Measurements from ENCODE around the gene RCSD1. TPM values are rescaled to one million over a fixed set of nuclear protein-coding genes. Genes with fewer than 3 reads are reported as not detected.
"Not testable (repeated sequence)": the region's sequence is repeated elsewhere in the genome, so short reads cannot be mapped to it uniquely, and the experiment has no call there.

RCSD1 gene
- total RNA-seq, 1 donor from 2014 or later, result 91.9 TPM

- H3K9me3 Mint-ChIP-seq, result peaks cover 10% of the 10 kb centered on the region
- no peaks in the 10 kb centered on the region for H3K27me3 Mint-ChIP-seq (ENCODE audit: low read depth)
- H3K27ac Mint-ChIP-seq, result peak overlapping the region; percentile 59
- peaks cover 46% of the 10 kb centered on the region for H3K4me1 Mint-ChIP-seq (ENCODE audit: low read depth)
- intact Hi-C loops (cut with micrococcal nuclease), result no loop called here
- no peak overlapping the region for H3K4me3 Mint-ChIP-seq (ENCODE audit: low read depth)
- no peak for DNase-seq (ENCODE audit: low spot score)
- peaks cover 15% of the 10 kb centered on the region for H3K36me3 Mint-ChIP-seq (ENCODE audit: low read depth)
Observed at GRCh38 chr1:167602840-167603239, 27.2 kb upstream of the RCSD1 start.

- Mint-ChIP-seq H3K4me1 (ENCODE audit: low read depth) (peaks cover 31% of the 10 kb centered on the region), H3K27me3 (ENCODE audit: low read depth) (no peaks in the 10 kb centered on the region), H3K9me3 (peaks cover 20% of the 10 kb centered on the region), H3K27ac (no peak overlapping the region), H3K4me3 (ENCODE audit: low read depth) (no peak overlapping the region), H3K36me3 (ENCODE audit: low read depth) (peaks cover 30% of the 10 kb centered on the region)
- no peak for DNase-seq (ENCODE audit: low spot score)
- intact Hi-C loops (cut with micrococcal nuclease), result no loop called here
Observed at GRCh38 chr1:167605576-167605975, 24.5 kb upstream of the RCSD1 start.

GRCh38 chr1:167611983-167612382, 18.0 kb upstream of the RCSD1 start:
- intact Hi-C loops (cut with micrococcal nuclease), result no loop called here
- Mint-ChIP-seq H3K27me3 (ENCODE audit: low read depth) (no peaks in the 10 kb centered on the region), H3K4me1 (ENCODE audit: low read depth) (peaks cover 22% of the 10 kb centered on the region), H3K27ac (no peak overlapping the region), H3K36me3 (ENCODE audit: low read depth) (peaks cover 41% of the 10 kb centered on the region), H3K9me3 (peaks cover 29% of the 10 kb centered on the region), H3K4me3 (ENCODE audit: low read depth) (no peak overlapping the region)
- DNase-seq (ENCODE audit: low spot score), result no peak

- intact Hi-C loops (cut with micrococcal nuclease), result no loop called here
- peaks cover 36% of the 10 kb centered on the region for H3K36me3 Mint-ChIP-seq (ENCODE audit: low read depth)
- DNase-seq (ENCODE audit: low spot score), result no peak
- H3K27ac Mint-ChIP-seq, result no peak overlapping the region
- H3K4me3 Mint-ChIP-seq (ENCODE audit: low read depth), result no peak overlapping the region
- H3K9me3 Mint-ChIP-seq, result peaks cover 24% of the 10 kb centered on the region
- H3K27me3 Mint-ChIP-seq (ENCODE audit: low read depth), result no peaks in the 10 kb centered on the region
- H3K4me1 Mint-ChIP-seq (ENCODE audit: low read depth), result peaks cover 30% of the 10 kb centered on the region
Observed at GRCh38 chr1:167612587-167613385, 17.2 kb upstream of the RCSD1 start.

GRCh38 chr1:167613984-167614383, 16.0 kb upstream of the RCSD1 start:
- H3K27ac Mint-ChIP-seq; H3K4me3 Mint-ChIP-seq (ENCODE audit: low read depth); H3K27me3 Mint-ChIP-seq (ENCODE audit: low read depth); DNase-seq (ENCODE audit: low spot score); intact Hi-C loops (cut with micrococcal nuclease): not testable (repeated sequence)
- peaks cover 30% of the 10 kb centered on the region for H3K36me3 Mint-ChIP-seq (ENCODE audit: low read depth)
- H3K9me3 Mint-ChIP-seq, result peaks cover 18% of the 10 kb centered on the region
- H3K4me1 Mint-ChIP-seq (ENCODE audit: low read depth), result peaks cover 42% of the 10 kb centered on the region

- Mint-ChIP-seq H3K36me3 (ENCODE audit: low read depth) (peaks cover 22% of the 10 kb centered on the region), H3K4me1 (ENCODE audit: low read depth) (peaks cover 46% of the 10 kb centered on the region), H3K27ac (no peak overlapping the region), H3K27me3 (ENCODE audit: low read depth) (no peaks in the 10 kb centered on the region), H3K4me3 (ENCODE audit: low read depth) (no peak overlapping the region), H3K9me3 (peaks cover 14% of the 10 kb centered on the region)
- DNase-seq (ENCODE audit: low spot score), result no peak
- intact Hi-C loops (cut with micrococcal nuclease), result no loop called here
Observed at GRCh38 chr1:167614851-167615250, 15.2 kb upstream of the RCSD1 start.

GRCh38 chr1:167616521-167616920, 13.5 kb upstream of the RCSD1 start:
- intact Hi-C loops (cut with micrococcal nuclease), result loop anchor here (2.0 kb wide), 1 partner anchor 20 kb away; no protein-coding TSS in a partner anchor
- no peaks in the 10 kb centered on the region for H3K27me3 Mint-ChIP-seq (ENCODE audit: low read depth)
- DNase-seq (ENCODE audit: low spot score), result no peak
- peaks cover 17% of the 10 kb centered on the region for H3K36me3 Mint-ChIP-seq (ENCODE audit: low read depth)
- peaks cover 54% of the 10 kb centered on the region for H3K4me1 Mint-ChIP-seq (ENCODE audit: low read depth)
- peaks cover 14% of the 10 kb centered on the region for H3K9me3 Mint-ChIP-seq
- H3K4me3 Mint-ChIP-seq (ENCODE audit: low read depth), result peak overlapping the region; percentile 74
- peak overlapping the region; percentile 91 for H3K27ac Mint-ChIP-seq

- peak overlapping the region; percentile 74 for H3K4me3 Mint-ChIP-seq (ENCODE audit: low read depth)
- H3K36me3 Mint-ChIP-seq (ENCODE audit: low read depth), result peaks cover 17% of the 10 kb centered on the region
- no peak for DNase-seq (ENCODE audit: low spot score)
- intact Hi-C loops (cut with micrococcal nuclease), result loop anchor here (1.0 to 2.0 kb wide), 2 partner anchors 16 to 19 kb away; no protein-coding TSS in a partner anchor
- H3K4me1 Mint-ChIP-seq (ENCODE audit: low read depth), result peaks cover 52% of the 10 kb centered on the region
- peaks cover 14% of the 10 kb centered on the region for H3K9me3 Mint-ChIP-seq
- no peaks in the 10 kb centered on the region for H3K27me3 Mint-ChIP-seq (ENCODE audit: low read depth)
- H3K27ac Mint-ChIP-seq, result peak overlapping the region; percentile 91
Observed at GRCh38 chr1:167617153-167618147, 12.6 kb upstream of the RCSD1 start.

- H3K27ac Mint-ChIP-seq, result peak overlapping the region; percentile 91
- no peaks in the 10 kb centered on the region for H3K27me3 Mint-ChIP-seq (ENCODE audit: low read depth)
- peaks cover 14% of the 10 kb centered on the region for H3K9me3 Mint-ChIP-seq
- H3K4me3 Mint-ChIP-seq (ENCODE audit: low read depth), result peak overlapping the region; percentile 14
- DNase-seq (ENCODE audit: low spot score), result no peak
- intact Hi-C loops (cut with micrococcal nuclease), result no loop called here
- H3K36me3 Mint-ChIP-seq (ENCODE audit: low read depth), result peaks cover 17% of the 10 kb centered on the region
- H3K4me1 Mint-ChIP-seq (ENCODE audit: low read depth), result peaks cover 51% of the 10 kb centered on the region
Observed at GRCh38 chr1:167618366-167618765, 11.7 kb upstream of the RCSD1 start.

- no peak for DNase-seq (ENCODE audit: low spot score)
- intact Hi-C loops (cut with micrococcal nuclease), result no loop called here
- peak overlapping the region; percentile 14 for H3K4me3 Mint-ChIP-seq (ENCODE audit: low read depth)
- peaks cover 14% of the 10 kb centered on the region for H3K9me3 Mint-ChIP-seq
- H3K27me3 Mint-ChIP-seq (ENCODE audit: low read depth), result no peaks in the 10 kb centered on the region
- H3K36me3 Mint-ChIP-seq (ENCODE audit: low read depth), result peaks cover 16% of the 10 kb centered on the region
- H3K4me1 Mint-ChIP-seq (ENCODE audit: low read depth), result peaks cover 52% of the 10 kb centered on the region
- H3K27ac Mint-ChIP-seq, result peak overlapping the region; percentile 91
Observed at GRCh38 chr1:167618789-167619188, 11.2 kb upstream of the RCSD1 start.

GRCh38 chr1:167620002-167620401, 10.0 kb upstream of the RCSD1 start:
- Mint-ChIP-seq H3K27ac (peak overlapping the region; percentile 21), H3K27me3 (ENCODE audit: low read depth) (no peaks in the 10 kb centered on the region), H3K4me3 (ENCODE audit: low read depth) (no peak overlapping the region), H3K9me3 (peaks cover 7% of the 10 kb centered on the region), H3K4me1 (ENCODE audit: low read depth) (peaks cover 55% of the 10 kb centered on the region), H3K36me3 (ENCODE audit: low read depth) (peaks cover 10% of the 10 kb centered on the region)
- intact Hi-C loops (cut with micrococcal nuclease), result no loop called here
- DNase-seq (ENCODE audit: low spot score), result no peak

GRCh38 chr1:167621780-167622313, 8.2 kb upstream of the RCSD1 start:
- H3K4me3 Mint-ChIP-seq (ENCODE audit: low read depth), result no peak overlapping the region
- intact Hi-C loops (cut with micrococcal nuclease), result no loop called here
- no peak for DNase-seq (ENCODE audit: low spot score)
- H3K36me3 Mint-ChIP-seq (ENCODE audit: low read depth), result peaks cover 14% of the 10 kb centered on the region
- H3K4me1 Mint-ChIP-seq (ENCODE audit: low read depth), result peaks cover 60% of the 10 kb centered on the region
- no peak overlapping the region for H3K27ac Mint-ChIP-seq
- H3K9me3 Mint-ChIP-seq, result peaks cover 14% of the 10 kb centered on the region
- no peaks in the 10 kb centered on the region for H3K27me3 Mint-ChIP-seq (ENCODE audit: low read depth)

Measured in activated T-helper 2 cell treated with anti-CD3 and anti-CD28 coated beads, Interferon-gamma antibody, Interleukin-2, Interleukin-4, amounts not matched to agents 10 μg/mL and 5 μg/mL and 100 μg/mL, durations not matched to agents 14 hours and 24 hours and 36 hours (primary cell).